ENCODE measurements around the gene CD38. TPM values are rescaled to one million over a fixed set of nuclear protein-coding genes. Genes with fewer than 3 reads are reported as not detected.
"Not testable (repeated sequence)": the region's sequence is repeated elsewhere in the genome, so short reads cannot be mapped to it uniquely, and the experiment has no call there.

The CD38 gene
- total RNA-seq, 1 experiment from 2014 or later, result 0.07 TPM

DNA sequence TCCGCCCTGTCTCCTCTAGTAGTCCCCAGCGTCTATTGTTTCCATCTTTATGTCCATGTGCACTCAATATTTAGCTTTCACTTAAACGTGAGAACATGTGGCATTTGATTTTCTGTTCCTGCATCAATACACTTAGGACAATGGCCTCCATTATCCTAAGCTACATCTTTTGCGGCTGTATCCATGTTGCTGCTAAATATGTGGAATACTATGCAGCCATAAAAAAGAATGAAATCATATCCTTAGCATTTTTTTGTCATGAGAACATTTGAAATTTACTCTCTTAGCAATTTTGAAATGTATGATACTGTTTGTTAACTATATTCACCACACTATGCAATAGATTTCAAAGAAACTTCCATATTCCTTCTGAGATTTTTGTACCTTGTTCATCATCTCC is 19.8 kb upstream of the CD38 start:
- no peak overlapping the region for H4K5ac ChIP-seq (ENCODE audit: insufficient read length, low read depth, low read length)
- no peak overlapping the region for H4K91ac ChIP-seq (ENCODE audit: insufficient read length, low read depth, low read length)
- H3K14ac ChIP-seq (ENCODE audit: insufficient read depth, low read length), result no peak overlapping the region
- H2BK5ac ChIP-seq (ENCODE audit: insufficient read length, low read length), result no peak overlapping the region
- H2AK5ac ChIP-seq (ENCODE audit: insufficient read length, low read length), result no peak overlapping the region
- no CpG with 5 or more reads among the region's 4 CpGs for WGBS (ENCODE audit: extremely low coverage, insufficient read length, low lambda C conversion rate)
- Mint-ChIP-seq H3K27ac (no peak overlapping the region), H3K36me3 (ENCODE audit: insufficient read depth in 1 of 3, low read depth in 3 of 3) (no peaks in the 10 kb centered on the region), H3K4me1 (peaks cover 8 to 10% of the 10 kb centered on the region in 2 experiments; a peak in 2 of 4 replicates), H3K4me3 (no peak overlapping the region), H3K9me3 (no peaks in the 10 kb centered on the region; a peak in 1 of 5 replicates), H3K27me3 (ENCODE audit: low read depth) (no peaks in the 10 kb centered on the region)
- H3K56ac ChIP-seq (ENCODE audit: insufficient read length, low read depth, low read length), result no peak overlapping the region
- H2BK120ac ChIP-seq (ENCODE audit: low read depth, low read length, poor library complexity, severe bottlenecking), result no peak overlapping the region
- H2BK12ac ChIP-seq (ENCODE audit: insufficient read length, low read depth, low read length), result no peak overlapping the region
- no peak overlapping the region for H4K8ac ChIP-seq (replicated peaks; ENCODE audit: insufficient read length, low read depth, low read length)
- H3K27me3 ChIP-seq (ENCODE audit: insufficient read depth, low read length), result no peaks in the 10 kb centered on the region
- TF ChIP-seq, protein P1, sequence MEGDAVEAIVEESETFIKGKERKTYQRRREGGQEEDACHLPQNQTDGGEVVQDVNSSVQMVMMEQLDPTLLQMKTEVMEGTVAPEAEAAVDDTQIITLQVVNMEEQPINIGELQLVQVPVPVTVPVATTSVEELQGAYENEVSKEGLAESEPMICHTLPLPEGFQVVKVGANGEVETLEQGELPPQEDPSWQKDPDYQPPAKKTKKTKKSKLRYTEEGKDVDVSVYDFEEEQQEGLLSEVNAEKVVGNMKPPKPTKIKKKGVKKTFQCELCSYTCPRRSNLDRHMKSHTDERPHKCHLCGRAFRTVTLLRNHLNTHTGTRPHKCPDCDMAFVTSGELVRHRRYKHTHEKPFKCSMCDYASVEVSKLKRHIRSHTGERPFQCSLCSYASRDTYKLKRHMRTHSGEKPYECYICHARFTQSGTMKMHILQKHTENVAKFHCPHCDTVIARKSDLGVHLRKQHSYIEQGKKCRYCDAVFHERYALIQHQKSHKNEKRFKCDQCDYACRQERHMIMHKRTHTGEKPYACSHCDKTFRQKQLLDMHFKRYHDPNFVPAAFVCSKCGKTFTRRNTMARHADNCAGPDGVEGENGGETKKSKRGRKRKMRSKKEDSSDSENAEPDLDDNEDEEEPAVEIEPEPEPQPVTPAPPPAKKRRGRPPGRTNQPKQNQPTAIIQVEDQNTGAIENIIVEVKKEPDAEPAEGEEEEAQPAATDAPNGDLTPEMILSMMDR (conservative IDR thresholded peaks at IDR 0.05), result no peak
- H3K79me2 ChIP-seq (ENCODE audit: insufficient read depth, low read length), result no peaks in the 10 kb centered on the region
- DNase-seq, result no peak
- no peak overlapping the region for H3K4me2 ChIP-seq (ENCODE audit: insufficient read depth, insufficient read length, low read length)
- no peak overlapping the region for H2BK20ac ChIP-seq (ENCODE audit: low read depth, low read length, poor library complexity, severe bottlenecking)
- H3K27ac ChIP-seq (ENCODE audit: insufficient read length, low read depth, low read length), result no peak overlapping the region
- no peak overlapping the region for H3K4ac ChIP-seq (ENCODE audit: low read depth, low read length)
- H4K20me1 ChIP-seq (ENCODE audit: control insufficient read depth, insufficient read depth, insufficient read length), result no peaks in the 10 kb centered on the region
- no peak overlapping the region for H2BK15ac ChIP-seq (ENCODE audit: low read depth, low read length)
- no peak overlapping the region for H3K9ac ChIP-seq (ENCODE audit: extremely low read depth, insufficient read length, low read length)
- H3K9me3 ChIP-seq (ENCODE audit: control insufficient read depth, low read depth, low read length), result no peaks in the 10 kb centered on the region
- H2AFZ ChIP-seq (ENCODE audit: low read length), result no peak overlapping the region
- H3K18ac ChIP-seq (ENCODE audit: insufficient read length, low read depth, low read length), result no peak overlapping the region
- no peak overlapping the region for H3T11ph ChIP-seq (ENCODE audit: low read length)
- H3K23me2 ChIP-seq (ENCODE audit: insufficient read length, low read depth, low read length, poor library complexity, severe bottlenecking), result no peaks in the 10 kb centered on the region
- H3K23ac ChIP-seq (ENCODE audit: insufficient read length, low read depth, low read length), result no peak overlapping the region
- H3K79me1 ChIP-seq (ENCODE audit: insufficient read depth, low read depth, low read length, poor library complexity, severe bottlenecking), result no peaks in the 10 kb centered on the region
- H3K4me1 ChIP-seq (ENCODE audit: insufficient read depth, low read length), result no peaks in the 10 kb centered on the region

DNA sequence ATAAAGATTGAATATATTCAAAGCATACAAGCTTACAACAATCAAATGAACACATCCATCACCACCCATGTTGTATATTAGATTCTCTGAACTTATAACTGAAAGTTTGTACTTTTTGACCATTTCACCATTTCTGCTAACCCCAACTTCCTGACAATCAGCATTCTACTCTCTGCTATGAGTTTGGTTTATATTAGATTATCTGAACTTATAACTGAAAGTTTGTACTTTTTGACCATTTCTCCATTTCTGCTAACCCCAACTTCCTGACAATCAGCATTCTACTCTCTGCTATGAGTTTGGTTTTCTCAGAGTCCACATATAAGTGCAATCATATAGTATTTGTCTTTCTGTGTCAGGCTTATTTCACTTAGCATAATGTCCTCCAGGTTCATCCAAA is 15.7 kb upstream of the CD38 start:
- not testable (repeated sequence) for H3K79me1 ChIP-seq (ENCODE audit: insufficient read depth, low read depth, low read length, poor library complexity, severe bottlenecking); H3K79me2 ChIP-seq (ENCODE audit: insufficient read depth, low read length); H4K8ac ChIP-seq (replicated peaks; ENCODE audit: insufficient read length, low read depth, low read length); H2BK5ac ChIP-seq (ENCODE audit: insufficient read length, low read length); H3K27ac ChIP-seq (ENCODE audit: insufficient read length, low read depth, low read length); H2BK12ac ChIP-seq (ENCODE audit: insufficient read length, low read depth, low read length); H2BK15ac ChIP-seq (ENCODE audit: low read depth, low read length); H3K23ac ChIP-seq (ENCODE audit: insufficient read length, low read depth, low read length); H2AK5ac ChIP-seq (ENCODE audit: insufficient read length, low read length); H3K4ac ChIP-seq (ENCODE audit: low read depth, low read length); H3K4me2 ChIP-seq (ENCODE audit: insufficient read depth, insufficient read length, low read length); H3K9ac ChIP-seq (ENCODE audit: extremely low read depth, insufficient read length, low read length); H2BK120ac ChIP-seq (ENCODE audit: low read depth, low read length, poor library complexity, severe bottlenecking); H3K14ac ChIP-seq (ENCODE audit: insufficient read depth, low read length); H2BK20ac ChIP-seq (ENCODE audit: low read depth, low read length, poor library complexity, severe bottlenecking); H3K36me3 Mint-ChIP-seq (ENCODE audit: insufficient read depth in 1 of 3, low read depth in 3 of 3); H3K27ac Mint-ChIP-seq; H3K4me1 ChIP-seq (ENCODE audit: insufficient read depth, low read length); H3K18ac ChIP-seq (ENCODE audit: insufficient read length, low read depth, low read length); H3K27me3 ChIP-seq (ENCODE audit: insufficient read depth, low read length); H2AFZ ChIP-seq (ENCODE audit: low read length); H4K5ac ChIP-seq (ENCODE audit: insufficient read length, low read depth, low read length); H3K27me3 Mint-ChIP-seq (ENCODE audit: low read depth); H3K56ac ChIP-seq (ENCODE audit: insufficient read length, low read depth, low read length); H4K20me1 ChIP-seq (ENCODE audit: control insufficient read depth, insufficient read depth, insufficient read length); H3K4me3 Mint-ChIP-seq; H4K91ac ChIP-seq (ENCODE audit: insufficient read length, low read depth, low read length); H3K9me3 Mint-ChIP-seq; DNase-seq; H3K9me3 ChIP-seq (ENCODE audit: control insufficient read depth, low read depth, low read length); H3K23me2 ChIP-seq (ENCODE audit: insufficient read length, low read depth, low read length, poor library complexity, severe bottlenecking); H3T11ph ChIP-seq (ENCODE audit: low read length); H3K4me1 Mint-ChIP-seq

All from H9 (cell line).